ENCODE data around the gene CHAT. TPM values are rescaled to one million over a fixed set of nuclear protein-coding genes. Genes with fewer than 3 reads are reported as not detected.

CHAT gene
- total RNA-seq, 6 experiments from 2014 or later = not detected

DNA sequence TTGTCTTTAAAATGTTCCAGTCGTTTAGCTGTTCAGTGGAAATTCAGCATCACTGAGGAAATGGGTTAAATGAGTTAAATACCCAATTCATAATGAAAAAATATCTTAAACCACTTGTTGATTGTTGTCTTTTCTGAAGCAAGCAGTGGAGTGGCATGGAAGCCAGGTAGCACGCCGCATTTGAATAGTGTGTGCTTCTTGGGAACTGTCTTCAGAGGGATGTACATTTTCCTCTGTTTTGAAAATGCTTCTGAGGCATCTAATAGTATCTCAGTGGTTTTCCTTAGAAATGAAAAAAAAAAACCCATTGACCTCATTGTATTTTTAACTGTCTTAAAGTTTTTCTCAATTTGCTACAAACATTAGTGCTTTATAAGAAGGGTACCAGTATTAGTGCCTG, 93.7 kb downstream of the CHAT start:
- Histone ChIP-seq H3K36me3 (no peaks in the 10 kb centered on the region), H3K27me3 (no peaks in the 10 kb centered on the region), H3K4me3 (no peak overlapping the region), H3K27ac (no peak overlapping the region), H3K9me3 (no peaks in the 10 kb centered on the region), H3K4me1 (no peaks in the 10 kb centered on the region)
- TF ChIP-seq, protein P1, sequence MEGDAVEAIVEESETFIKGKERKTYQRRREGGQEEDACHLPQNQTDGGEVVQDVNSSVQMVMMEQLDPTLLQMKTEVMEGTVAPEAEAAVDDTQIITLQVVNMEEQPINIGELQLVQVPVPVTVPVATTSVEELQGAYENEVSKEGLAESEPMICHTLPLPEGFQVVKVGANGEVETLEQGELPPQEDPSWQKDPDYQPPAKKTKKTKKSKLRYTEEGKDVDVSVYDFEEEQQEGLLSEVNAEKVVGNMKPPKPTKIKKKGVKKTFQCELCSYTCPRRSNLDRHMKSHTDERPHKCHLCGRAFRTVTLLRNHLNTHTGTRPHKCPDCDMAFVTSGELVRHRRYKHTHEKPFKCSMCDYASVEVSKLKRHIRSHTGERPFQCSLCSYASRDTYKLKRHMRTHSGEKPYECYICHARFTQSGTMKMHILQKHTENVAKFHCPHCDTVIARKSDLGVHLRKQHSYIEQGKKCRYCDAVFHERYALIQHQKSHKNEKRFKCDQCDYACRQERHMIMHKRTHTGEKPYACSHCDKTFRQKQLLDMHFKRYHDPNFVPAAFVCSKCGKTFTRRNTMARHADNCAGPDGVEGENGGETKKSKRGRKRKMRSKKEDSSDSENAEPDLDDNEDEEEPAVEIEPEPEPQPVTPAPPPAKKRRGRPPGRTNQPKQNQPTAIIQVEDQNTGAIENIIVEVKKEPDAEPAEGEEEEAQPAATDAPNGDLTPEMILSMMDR (IDR thresholded peaks at IDR 0.05) = no peak
- no peak for TF ChIP-seq POLR2A (IDR thresholded peaks at IDR 0.05)
- no peak for DNase-seq
- 75% methylated on average over 3 of the region's 3 CpGs for WGBS (ENCODE audit: insufficient coverage, low coverage, low lambda C conversion rate, missing lambda C conversion rate)
- no peak for ATAC-seq
- intact Hi-C loops (cut with DNase I) = no loop called here

DNA sequence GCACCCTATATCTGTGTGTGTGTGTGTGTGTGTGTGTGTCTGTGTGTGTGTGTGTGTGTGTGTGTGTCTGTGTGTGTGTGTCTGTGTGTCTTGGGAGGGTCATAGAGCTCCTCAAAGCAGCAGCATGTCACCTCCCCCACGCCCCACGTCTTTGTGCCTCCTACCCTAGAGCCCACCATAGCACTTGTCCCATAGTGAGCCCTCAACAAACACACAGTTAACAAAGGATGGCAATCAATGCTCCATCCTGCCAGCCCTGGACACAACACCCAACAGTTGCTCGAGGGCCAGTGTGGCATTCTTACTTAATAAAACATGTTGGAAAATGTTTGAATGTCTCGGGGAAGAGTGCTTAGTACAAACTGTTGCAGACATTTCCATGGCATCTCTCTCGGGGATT, 96.1 kb downstream of the CHAT start:
- Histone ChIP-seq H3K9me3 (no peaks in the 10 kb centered on the region), H3K4me3 (no peak overlapping the region), H3K27ac (no peak overlapping the region), H3K36me3 (no peaks in the 10 kb centered on the region), H3K27me3 (no peaks in the 10 kb centered on the region), H3K4me1 (no peaks in the 10 kb centered on the region)
- no peak for ATAC-seq
- TF ChIP-seq POLR2A (IDR thresholded peaks at IDR 0.05) = no peak
- TF ChIP-seq, protein P1 (IDR thresholded peaks at IDR 0.05) = no peak
- intact Hi-C loops (cut with DNase I) = no loop called here
- DNase-seq = no peak
- WGBS (ENCODE audit: insufficient coverage, low coverage, low lambda C conversion rate, missing lambda C conversion rate) = 20% methylated on average over 2 of the region's 5 CpGs

DNA sequence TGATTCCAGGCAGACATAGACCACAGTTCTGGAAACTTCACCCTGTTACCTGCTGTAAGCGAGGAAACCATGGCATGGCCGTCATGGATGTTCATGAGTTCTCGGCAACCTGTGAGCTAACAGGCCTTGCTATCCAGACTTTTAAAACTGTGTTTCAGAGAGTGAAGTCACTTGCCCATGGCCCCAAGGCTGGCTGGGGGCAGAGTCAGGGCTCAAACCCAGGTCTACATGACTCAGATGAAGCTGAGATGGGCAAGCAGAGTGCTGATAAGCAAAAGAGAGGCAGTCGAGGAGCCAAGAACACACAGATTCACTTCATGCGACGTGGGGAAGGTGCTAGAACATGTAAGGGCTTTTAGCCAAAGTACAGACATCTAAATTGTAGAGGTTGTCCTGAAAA, 97.1 kb downstream of the CHAT start:
- TF ChIP-seq, protein P1 (IDR thresholded peaks at IDR 0.05) = no peak
- TF ChIP-seq POLR2A (IDR thresholded peaks at IDR 0.05) = no peak
- no peak for ATAC-seq

DNA sequence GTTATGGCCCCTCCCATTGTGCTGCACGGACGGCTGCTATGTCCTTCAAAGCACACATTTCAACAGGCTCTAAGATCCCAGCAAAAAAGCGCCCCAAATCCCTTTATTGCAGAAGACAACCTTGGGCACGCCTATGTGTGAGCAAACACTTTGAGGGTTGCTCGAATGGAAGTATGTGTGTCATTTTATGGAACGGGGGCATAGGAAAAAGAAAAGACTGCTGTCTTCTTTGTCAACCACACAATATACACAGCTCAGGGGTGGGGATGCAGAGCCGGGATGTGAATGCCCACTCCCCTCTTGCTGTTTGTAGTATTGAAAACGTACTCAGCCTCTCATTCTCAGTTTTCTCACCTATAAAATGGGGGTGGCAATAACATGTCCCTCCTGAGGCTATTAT, 97.6 kb downstream of the CHAT start:
- WGBS (ENCODE audit: insufficient coverage, low coverage, low lambda C conversion rate, missing lambda C conversion rate) = 52% methylated on average over 6 of the region's 8 CpGs
- intact Hi-C loops (cut with DNase I) = no loop called here
- ATAC-seq (no peak), DNase-seq (no peak)
- H3K27ac ChIP-seq = no peak overlapping the region
- H3K9me3 ChIP-seq = no peaks in the 10 kb centered on the region
- H3K27me3 ChIP-seq = no peaks in the 10 kb centered on the region
- TF ChIP-seq POLR2A (IDR thresholded peaks at IDR 0.05) = no peak
- TF ChIP-seq, protein P1 (IDR thresholded peaks at IDR 0.05) = no peak
- no peaks in the 10 kb centered on the region for H3K4me1 ChIP-seq
- no peaks in the 10 kb centered on the region for H3K36me3 ChIP-seq
- H3K4me3 ChIP-seq = no peak overlapping the region

More for the DNA sequence above, 97.1 kb downstream of the CHAT start:
- Histone ChIP-seq H3K27ac (no peak overlapping the region), H3K9me3 (no peaks in the 10 kb centered on the region), H3K27me3 (no peaks in the 10 kb centered on the region), H3K36me3 (no peaks in the 10 kb centered on the region), H3K4me1 (no peaks in the 10 kb centered on the region), H3K4me3 (no peak overlapping the region)
- 53% methylated on average over 4 of the region's 6 CpGs for WGBS (ENCODE audit: insufficient coverage, low coverage, low lambda C conversion rate, missing lambda C conversion rate)
- intact Hi-C loops (cut with DNase I) = no loop called here
- DNase-seq = no peak

DNA sequence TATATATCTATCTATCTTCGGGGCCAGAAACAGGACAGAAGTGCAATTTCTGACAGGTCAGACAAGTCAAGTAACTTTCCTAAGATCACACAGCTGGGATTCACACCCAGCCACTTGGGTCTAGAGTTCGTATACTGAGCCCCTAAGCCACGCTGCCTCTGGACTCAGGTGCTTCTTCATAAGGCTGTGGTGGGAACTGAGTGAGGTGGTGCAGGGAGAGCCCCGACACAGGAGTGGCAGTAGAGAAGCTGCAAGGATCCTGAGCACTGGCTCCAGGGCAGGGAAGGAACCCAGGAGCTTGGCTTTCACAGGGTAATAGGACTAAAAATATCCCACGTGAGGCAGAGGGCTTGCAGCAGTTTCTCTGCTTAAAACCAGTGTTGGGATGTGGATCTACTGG, 99.4 kb downstream of the CHAT start:
- TF ChIP-seq, protein P1 (IDR thresholded peaks at IDR 0.05) = no peak
- TF ChIP-seq POLR2A (IDR thresholded peaks at IDR 0.05) = no peak
- ATAC-seq (no peak), DNase-seq (no peak)
- Histone ChIP-seq H3K4me3 (no peak overlapping the region), H3K27me3 (no peaks in the 10 kb centered on the region), H3K27ac (no peak overlapping the region), H3K4me1 (no peaks in the 10 kb centered on the region), H3K36me3 (no peaks in the 10 kb centered on the region), H3K9me3 (no peaks in the 10 kb centered on the region)
- 94% methylated on average over 3 of the region's 5 CpGs for WGBS (ENCODE audit: insufficient coverage, low coverage, low lambda C conversion rate, missing lambda C conversion rate)
- intact Hi-C loops (cut with DNase I) = no loop called here

All from right lobe of liver (tissue), 6 donors.